GM19372 (cell line): ENCODE measurements around the gene ACBD4.

Experiments
- ATAC-seq: cut with Tn5 transposase; IDR thresholded peaks from one replicate; pipeline ENCODE4 v1.9.1; 2021; ENCODE audit warnings: mild to moderate bottlenecking, low read depth, moderate library complexity; ENCODE audit not compliant: unreplicated experiment

ACBD4 gene, protein sequence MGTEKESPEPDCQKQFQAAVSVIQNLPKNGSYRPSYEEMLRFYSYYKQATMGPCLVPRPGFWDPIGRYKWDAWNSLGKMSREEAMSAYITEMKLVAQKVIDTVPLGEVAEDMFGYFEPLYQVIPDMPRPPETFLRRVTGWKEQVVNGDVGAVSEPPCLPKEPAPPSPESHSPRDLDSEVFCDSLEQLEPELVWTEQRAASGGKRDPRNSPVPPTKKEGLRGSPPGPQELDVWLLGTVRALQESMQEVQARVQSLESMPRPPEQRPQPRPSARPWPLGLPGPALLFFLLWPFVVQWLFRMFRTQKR

DNA sequence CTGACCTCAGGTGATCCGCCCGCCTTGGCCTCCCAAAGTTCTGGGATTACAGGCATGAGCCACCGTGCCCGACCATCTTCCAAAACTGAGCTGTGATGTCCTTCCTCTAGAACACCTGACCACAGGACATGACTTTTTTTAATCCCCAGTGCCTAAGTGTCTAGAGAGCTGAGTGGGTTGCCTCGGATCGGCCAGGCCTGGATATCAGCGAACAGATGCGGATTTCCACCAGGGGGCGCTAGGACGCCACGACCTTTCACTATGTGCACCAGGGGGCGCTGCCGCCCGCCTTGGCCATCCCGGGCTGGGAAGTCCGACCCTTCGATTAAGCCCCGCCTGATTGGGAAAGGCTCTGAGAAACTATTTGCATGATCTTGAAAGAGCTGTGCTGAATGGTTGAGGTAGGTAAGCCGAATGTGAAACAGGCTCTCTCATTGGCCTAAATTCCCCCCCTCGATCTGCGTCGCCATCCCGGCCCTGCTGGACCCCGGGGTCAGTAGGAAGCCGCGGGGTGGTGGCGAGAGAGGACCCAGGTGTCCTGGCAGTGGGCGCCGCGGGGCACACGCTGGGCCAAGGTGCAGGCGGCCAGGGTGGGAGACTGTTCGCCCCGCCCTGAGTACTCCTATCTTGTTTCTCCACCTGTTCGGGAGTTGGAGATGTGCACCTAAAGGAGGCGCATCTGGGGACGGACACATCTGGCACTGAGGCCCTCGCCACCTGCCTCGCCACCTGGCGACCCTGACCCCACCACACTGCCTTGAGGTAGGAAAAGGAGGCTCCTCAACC, at the start of gene ACBD4:
Gene ACBD4, plus strand, starts transcription at position 496 of the 786 bp plus-strand sequence. CDS start 458 bp downstream, outside the sequence.
- peak; percentile 79 for ATAC-seq

DNA sequence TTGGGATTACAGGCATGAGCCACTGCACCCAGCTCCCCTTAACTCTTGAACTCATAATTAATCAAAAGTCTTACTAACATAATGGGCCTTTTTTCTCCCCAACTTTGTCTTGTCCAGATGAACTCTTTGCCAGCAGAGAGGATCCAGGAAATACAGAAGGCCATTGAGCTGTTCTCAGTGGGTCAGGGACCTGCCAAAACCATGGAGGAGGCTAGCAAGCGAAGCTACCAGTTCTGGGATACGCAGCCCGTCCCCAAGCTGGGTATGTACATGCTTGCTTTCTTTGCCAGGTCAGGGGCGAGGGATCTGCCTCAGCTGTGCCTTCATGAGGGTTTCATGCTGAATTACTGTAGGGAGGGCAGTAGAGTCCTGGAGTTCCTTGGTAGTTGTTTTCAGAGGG, 49.1 kb upstream of the ACBD4 start:
- no peak for ATAC-seq

DNA sequence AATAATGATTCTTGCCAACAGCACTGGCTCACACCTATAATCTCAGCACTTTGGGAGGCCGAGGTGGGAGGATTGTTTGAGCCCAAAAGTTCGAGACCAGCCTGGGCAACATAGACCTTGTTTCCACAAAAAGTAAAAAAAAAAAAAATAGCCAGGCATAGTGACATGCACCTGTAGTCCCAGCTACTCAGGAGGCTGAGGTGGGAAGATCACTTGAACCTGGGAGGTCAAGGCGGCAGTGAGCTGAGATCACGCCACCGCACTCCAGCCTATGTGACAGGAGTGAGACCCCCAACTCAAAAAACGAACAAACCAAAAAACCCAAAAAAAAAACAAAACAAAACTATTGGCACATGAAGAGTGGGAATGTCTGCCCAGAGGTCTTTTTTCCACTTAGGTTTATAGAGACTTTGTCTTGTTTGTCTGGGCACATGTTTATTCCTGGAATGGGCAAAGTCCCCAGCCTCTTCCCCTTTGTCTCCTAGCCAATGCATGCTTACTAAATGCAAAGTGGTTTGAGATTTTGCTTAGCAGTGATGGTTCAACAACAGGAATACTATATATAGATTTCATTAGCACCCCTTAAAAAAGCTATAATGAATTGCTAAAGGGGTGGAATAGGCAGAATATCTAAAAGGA, 48.5 kb upstream of the ACBD4 start:
- no peak for ATAC-seq

DNA sequence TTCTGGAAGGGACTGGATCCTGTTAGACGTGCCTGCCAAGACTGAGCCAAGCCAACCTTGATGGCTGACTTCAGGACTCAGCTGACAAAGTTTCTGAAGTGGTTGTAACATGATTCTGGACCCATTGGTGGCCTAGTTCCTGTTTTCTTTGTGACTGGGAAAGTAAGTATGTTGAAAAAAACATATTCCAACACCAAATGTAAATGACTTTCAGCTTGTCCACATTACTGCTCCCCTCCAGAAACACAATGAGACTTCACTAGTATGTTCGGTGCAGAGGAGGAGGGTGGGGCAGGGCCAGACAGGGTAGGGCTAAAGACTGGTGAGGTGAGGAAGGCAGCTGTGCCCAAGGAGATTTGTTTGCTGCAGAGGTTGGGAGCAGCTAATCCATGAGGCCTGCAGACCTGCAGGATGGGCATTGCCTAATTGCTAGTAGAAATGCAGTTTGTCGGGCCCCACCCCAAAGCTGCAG, 47.9 kb upstream of the ACBD4 start:
- ATAC-seq = no peak

DNA sequence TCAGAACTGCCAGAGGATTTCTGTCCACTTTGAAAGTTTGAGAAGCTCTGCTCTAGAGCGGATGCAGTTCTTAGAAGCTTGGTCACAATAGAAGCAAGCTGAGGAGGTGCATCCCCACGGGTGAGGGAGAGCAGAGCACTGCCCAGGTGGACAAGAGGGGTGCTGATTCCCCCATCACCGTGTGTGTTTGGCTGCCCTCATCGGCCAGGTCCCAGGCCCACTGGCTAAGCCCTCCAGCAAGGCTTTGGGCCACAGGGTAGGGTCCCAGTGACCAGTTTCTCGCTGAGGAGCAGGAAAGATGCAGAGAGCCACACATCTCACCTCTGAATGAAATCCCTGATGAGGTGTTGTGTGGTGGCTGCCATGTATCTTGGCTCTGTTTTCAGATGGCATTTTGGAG, 47.5 kb upstream of the ACBD4 start:
- ATAC-seq = no peak

DNA sequence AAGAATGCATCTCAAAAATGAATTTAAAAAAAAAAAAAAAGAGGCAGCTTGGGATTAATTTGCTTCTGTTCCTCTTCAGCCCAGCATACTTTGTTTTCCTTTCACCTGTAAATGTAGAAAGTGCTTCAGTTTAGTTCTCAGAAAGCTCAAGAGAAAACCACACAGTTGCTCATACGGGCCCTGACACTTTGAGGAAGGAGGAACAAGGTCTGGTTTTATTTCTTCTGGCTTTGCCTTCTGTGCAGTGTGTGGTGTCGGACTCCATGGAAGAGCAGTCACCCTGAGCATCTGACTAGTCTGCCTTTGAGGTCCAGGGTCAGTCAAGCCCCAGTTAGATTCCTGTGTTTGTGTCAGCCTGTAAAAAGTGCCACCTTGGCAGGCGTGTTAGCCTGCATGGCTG, 46.7 kb upstream of the ACBD4 start:
- ATAC-seq = no peak

DNA sequence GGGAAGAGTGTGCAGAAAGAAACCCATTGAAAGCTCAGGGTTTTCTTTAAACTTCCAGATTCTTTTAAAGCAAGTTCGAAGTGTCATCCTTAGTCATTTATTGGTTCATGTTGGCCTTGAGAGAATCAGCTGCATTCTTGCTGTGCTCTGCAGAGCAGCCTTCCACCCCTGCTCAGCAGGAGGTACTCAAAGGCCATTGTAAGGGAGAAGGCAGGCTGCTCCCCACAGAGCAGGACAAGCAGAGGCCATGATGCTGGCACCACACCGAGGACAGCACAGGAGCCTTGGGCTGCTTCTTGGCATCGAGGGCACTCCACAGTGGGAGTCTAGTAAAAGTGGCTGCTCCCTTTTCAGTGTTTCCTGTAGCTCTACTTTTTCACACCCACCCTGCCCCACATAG, 44.8 kb upstream of the ACBD4 start:
- ATAC-seq = no peak

DNA sequence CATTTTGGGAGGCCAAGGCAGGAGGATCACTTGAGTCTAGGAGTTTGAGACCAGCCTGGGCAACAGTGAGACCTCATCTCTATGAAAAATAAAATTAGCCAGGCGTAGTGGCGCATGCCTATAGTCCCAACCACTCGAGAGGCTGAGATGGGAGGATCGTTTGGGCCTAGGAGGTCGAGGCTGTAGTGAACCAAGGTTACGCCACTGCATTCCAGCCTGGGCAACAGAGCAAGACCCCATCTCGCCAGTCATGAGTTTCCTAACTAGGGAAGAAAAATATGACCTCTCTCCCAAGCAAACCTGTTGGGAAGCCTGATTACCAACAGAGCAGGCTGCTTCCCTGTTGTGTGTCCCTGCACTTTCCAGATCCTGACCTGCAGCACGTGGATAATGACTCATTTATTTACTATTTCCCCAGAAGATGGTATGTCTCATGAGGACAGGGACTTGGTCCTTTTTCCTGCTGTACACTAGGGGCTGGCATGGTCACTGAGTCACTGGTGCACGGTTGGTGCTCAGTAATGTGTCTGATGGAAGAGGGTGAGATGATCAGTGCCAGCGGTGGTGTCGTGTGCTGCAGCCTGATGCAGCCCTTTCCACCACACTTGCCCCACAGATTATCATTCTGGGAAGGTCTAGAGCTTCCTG, 43.6 kb upstream of the ACBD4 start:
- ATAC-seq = no peak

DNA sequence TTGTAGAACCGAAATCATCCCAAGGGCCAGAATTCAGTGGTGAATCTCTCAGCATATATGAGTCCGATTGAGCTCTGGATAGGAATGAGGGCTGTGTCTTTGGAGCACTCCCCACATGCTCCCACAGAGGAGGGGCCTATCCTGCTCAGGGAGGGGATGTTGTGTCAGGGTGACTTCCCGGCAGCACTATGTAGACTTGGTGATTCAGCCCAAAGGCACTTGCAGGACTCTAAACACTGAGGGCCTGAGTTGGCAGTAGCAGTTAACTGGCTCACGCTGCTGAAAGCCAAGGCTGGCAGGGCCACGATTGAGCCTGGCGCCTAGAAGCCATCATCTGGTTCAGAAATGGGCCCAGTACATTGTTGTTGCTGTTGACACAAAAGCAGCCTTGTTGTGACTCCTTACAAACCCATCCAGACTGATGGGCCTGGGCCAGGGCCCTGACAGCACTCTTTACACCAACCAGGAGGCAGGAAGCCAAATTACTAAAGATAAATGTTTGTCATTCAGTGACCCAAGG, 42.5 kb upstream of the ACBD4 start:
- no peak for ATAC-seq

DNA sequence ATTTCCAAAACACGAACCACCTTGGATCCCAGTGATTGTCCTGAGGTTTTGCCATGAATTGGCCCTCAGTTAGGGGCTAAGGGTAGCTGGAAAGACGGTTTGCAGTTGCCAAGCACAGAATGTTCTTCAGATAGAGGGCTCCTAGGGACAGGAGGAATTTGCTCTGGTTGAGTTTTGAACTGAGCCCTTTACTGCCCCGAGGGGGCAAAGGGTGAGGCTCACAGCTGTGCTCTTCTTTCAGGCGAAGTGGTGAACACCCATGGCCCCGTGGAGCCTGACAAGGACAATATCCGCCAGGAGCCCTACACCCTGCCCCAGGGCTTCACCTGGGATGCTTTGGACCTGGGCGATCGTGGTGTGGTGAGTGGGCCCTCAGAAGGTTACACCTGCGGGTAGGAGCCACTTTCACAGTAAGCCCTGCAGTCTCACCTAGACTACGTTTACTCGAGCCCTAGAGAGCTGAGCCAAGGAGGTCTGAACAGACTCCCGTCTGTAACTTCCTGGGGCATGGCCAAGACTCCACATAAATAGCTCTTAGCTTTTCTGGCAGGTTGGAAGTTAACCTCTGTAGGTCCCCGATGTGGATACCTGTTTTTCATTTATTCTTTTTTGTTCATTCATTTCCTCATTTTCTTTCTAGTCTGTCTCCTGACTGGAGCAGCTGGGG, 41.9 kb upstream of the ACBD4 start:
- ATAC-seq = no peak

DNA sequence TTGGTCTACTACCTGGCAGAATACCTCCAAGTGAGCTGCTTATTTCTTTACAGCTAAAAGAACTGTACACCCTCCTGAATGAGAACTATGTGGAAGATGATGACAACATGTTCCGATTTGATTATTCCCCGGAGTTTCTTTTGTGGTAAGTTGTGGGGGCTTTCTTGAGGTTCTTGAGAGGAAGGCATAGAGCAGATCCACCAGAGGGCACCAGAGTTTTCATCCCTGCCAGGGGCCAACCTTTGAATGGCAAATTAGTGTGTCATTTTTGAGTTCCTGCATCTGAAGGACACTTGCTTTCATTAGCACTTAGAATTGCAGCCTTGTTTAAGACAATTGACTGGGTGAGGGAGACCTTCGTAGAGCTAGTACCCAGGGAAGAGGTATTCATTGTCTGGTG, 39.3 kb upstream of the ACBD4 start:
- no peak for ATAC-seq

DNA sequence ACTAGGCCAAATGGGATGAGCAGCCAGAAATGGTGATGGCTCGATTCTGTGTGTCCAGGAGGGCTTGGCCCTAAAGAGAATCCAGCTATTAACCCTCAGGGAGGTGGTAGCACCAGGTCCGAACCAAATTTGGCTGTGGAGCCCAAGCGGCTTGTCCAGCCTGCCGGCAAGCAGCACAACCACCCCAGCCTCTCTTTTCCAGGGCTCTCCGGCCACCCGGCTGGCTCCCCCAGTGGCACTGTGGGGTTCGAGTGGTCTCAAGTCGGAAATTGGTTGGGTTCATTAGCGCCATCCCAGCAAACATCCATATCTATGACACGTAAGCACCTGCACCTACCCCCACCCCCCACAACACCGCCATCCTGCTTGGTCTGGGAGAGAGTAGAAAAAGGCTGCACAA, 38.6 kb upstream of the ACBD4 start:
- ATAC-seq = no peak

DNA sequence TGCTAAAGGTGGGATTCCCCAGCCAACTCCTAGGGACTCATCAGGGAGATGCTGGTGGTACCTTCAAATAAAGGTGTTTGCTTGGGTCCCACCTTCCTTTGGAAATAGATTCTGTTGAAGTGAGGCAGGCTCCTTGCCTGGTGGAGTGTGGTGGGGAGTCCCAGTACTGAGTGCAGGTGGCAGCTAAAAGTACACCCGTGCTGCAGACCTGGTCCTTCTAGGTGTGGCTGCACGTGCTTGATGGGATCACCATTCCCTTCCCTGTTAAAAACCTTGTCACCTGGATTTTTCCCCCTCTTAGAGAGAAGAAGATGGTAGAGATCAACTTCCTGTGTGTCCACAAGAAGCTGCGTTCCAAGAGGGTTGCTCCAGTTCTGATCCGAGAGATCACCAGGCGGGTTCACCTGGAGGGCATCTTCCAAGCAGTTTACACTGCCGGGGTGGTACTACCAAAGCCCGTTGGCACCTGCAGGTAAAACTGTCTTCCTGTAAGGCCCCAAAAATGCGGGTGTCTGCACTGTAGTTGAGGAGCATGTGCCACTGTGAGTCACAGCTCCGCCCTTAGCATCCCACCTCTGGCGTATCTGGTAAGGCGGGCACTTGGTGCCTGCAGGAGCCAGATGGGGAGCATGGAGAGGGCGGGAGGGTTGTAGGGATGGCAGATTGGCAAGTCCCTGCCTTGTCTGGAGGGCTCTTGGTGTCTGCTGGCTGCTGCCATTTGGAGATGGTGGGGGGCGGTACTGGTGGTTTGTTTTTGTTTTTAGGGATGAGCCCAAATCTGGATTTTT, 37.2 kb upstream of the ACBD4 start:
- ATAC-seq = no peak

DNA sequence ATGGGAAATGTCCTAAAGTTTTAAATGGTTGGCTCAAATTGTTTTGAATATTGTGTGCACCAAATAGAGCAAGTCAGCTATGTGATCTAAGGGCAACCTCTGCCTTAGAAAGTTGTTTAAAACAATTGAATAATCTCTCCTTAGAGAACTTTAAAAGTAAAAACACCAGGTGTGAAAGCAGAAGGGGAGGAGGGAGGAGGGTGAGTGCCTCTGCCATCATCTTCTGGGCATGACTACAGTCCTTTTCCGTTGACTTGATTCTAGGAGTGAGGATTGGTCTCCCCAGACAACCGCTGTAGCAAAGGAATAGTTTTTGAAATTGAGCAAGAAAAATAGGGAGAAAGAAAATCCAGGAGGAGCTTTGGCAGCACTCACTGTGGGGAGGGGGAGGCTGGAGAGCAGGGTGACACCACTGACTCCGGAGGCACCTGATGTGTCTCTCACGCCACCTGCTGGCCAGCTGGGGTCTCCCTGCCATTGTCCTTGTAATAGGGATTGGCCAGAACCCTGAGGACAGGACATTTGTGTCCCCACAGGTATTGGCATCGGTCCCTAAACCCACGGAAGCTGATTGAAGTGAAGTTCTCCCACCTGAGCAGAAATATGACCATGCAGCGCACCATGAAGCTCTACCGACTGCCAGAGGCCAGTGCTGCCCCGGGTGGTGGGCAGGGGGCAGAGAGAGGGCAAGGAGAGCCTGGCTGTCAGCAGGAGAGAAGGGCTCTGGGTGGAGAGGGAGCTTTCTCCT, 36.4 kb upstream of the ACBD4 start:
- no peak for ATAC-seq

DNA sequence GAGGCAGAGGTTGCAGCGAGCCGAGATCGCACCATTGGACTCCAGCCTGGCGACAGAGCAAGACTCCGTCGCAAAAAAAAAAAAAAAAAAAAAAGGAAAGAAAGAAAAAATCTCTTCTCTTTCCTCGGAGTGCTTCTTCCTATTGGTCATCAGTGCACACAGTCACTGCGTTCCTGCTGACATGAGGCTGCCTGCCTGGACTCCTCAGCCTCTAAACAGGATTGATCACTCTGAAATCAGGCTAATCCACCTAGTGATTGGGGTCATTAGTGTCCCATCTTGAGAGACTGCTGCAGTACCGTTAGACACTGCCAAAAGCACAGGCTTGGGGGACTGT, 34.0 kb upstream of the ACBD4 start:
- no peak for ATAC-seq

DNA sequence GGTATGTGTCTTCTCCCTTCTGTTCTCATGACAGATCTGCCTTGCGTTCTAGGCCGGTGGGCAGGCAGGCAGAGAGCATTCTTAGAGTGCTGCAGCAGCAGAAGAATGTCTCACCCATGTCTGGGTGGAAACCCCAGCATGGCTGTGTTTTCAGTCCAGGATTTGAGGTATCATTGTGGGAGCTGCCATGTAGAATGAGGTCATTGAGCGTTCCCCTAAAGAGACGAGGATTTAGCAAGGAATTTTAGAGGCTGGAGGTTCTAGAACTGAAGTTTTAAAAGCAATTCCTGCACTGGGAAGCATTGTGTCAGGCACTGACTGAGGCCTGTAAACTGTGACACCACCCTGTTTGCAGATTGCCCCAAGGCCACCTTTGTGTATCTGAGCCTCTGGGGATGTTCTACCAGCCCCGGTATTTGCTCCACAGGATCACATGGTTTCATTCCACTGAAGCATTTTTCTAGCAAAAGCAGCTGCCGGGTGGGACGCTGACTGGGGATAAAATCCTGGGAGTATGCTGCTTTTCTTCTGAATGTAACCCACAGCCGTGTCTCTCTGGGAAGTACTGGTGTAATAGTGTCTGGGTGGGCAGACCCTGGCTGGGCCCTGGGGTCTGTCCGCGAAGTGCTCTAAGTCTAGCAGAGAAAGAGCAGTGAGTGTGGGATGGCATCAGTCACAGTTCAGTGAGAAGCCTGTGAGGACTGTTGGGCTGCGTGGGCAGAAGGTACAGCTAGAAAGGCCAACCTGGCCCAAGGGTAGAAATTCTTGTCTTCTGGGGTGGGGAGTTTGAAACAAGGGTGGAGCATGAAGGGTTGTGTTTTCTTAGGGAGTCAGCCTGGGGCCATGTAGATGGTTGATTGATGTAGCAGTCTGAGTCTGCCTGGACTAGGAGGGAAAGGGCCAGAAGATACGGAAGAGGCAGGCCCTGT, 33.3 kb upstream of the ACBD4 start:
- no peak for ATAC-seq

DNA sequence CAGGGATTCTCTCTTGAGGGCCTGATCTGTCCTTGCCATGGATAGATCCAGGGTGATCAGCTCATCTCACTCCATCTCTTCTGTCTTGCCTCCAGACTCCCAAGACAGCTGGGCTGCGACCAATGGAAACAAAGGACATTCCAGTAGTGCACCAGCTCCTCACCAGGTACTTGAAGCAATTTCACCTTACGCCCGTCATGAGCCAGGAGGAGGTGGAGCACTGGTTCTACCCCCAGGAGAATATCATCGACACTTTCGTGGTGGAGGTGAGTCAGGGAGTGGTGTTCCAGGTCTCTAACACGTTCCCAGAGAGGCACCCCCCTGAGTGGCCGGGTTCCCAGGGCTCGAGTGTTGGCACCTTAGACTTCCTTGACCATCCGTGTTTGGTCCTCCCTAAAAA, 32.6 kb upstream of the ACBD4 start:
- no peak for ATAC-seq

DNA sequence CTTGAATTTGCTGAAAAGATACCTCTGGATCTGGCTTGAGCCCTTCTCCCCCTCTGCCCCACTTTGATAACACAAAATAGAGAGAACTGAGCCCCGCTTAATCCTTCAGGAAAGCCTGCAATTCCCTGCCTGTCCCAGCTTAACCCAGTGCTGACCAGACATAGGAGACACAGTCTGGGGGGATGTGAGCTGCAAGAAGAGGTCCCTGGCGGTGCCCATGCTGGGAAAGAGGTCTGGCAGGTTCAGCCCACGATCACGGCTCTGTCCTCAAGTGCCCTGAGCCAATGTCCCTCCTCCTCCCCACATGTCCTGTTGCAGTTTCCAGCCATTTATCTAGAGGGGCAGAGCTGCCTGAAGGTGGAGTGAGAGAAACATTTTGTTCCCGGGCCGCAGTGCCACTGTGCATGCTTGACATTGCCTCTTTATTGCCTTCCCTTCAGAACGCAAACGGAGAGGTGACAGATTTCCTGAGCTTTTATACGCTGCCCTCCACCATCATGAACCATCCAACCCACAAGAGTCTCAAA, 32.2 kb upstream of the ACBD4 start:
- no peak for ATAC-seq
